Activated T-helper 2 cell treated with anti-CD3 and anti-CD28 coated beads, Interferon-gamma antibody, Interleukin-2, Interleukin-4, amounts not matched to agents 10 μg/mL and 5 μg/mL and 100 μg/mL, durations not matched to agents 14 hours and 24 hours and 36 hours (primary cell): ENCODE data around the gene KBTBD12. TPM values are rescaled to one million over a fixed set of nuclear protein-coding genes. Genes with fewer than 3 reads are reported as not detected.
"Not testable (repeated sequence)": the region's sequence is repeated elsewhere in the genome, so short reads cannot be mapped to it uniquely, and the experiment has no call there.

Experiments
- DNase-seq: peaks from one replicate; pipeline ENCODE4 v3.0.0; 2021; ENCODE audit warnings: low spot score
- H3K27ac Mint-ChIP-seq: one replicate; pipeline ENCODE4 v1.8.0; 2021; ENCODE audit warnings: mixed read lengths
- H3K27me3 Mint-ChIP-seq: one replicate; pipeline ENCODE4 v1.8.0; 2021; ENCODE audit warnings: low read depth, mixed read lengths
- H3K36me3 Mint-ChIP-seq: one replicate; pipeline ENCODE4 v1.8.0; 2021; ENCODE audit warnings: low read depth, mixed read lengths
- H3K4me1 Mint-ChIP-seq: one replicate; pipeline ENCODE4 v1.8.0; 2021; ENCODE audit warnings: low read depth, mixed read lengths
- H3K4me3 Mint-ChIP-seq: one replicate; pipeline ENCODE4 v1.8.0; 2021; ENCODE audit warnings: low read depth, mild to moderate bottlenecking, moderate library complexity, mixed read lengths
- H3K9me3 Mint-ChIP-seq: one replicate; pipeline ENCODE4 v1.8.0; 2021; ENCODE audit warnings: mixed read lengths
- intact Hi-C: fragments of 100-400 bp; cut with micrococcal nuclease; formaldehyde crosslinking; loops from one replicate; pipeline ENCODE4 v1.15.1; 2023
- total RNA-seq: library from RNA; stranded (reverse); gene quantifications from 2 replicates; pipeline ENCODE4 v1.2.3, GENCODE V29; 2022

KBTBD12 gene
- total RNA-seq, 1 donor from 2014 or later = 0.05 TPM

GRCh38 chr3:127908951-127909350 lies 6.1 kb upstream of the KBTBD12 start:
- no peak for DNase-seq
- no peaks in the 10 kb centered on the region for H3K36me3 Mint-ChIP-seq
- no peak overlapping the region for H3K27ac Mint-ChIP-seq
- H3K4me3 Mint-ChIP-seq = no peak overlapping the region
- no peaks in the 10 kb centered on the region for H3K4me1 Mint-ChIP-seq
- peaks cover 22% of the 10 kb centered on the region for H3K27me3 Mint-ChIP-seq
- H3K9me3 Mint-ChIP-seq = no peaks in the 10 kb centered on the region
- intact Hi-C loops = no loop called here

- no peak overlapping the region for H3K27ac Mint-ChIP-seq
- H3K36me3 Mint-ChIP-seq = no peaks in the 10 kb centered on the region
- DNase-seq = no peak
- H3K27me3 Mint-ChIP-seq = peaks cover 25% of the 10 kb centered on the region
- no peak overlapping the region for H3K4me3 Mint-ChIP-seq
- H3K4me1 Mint-ChIP-seq = no peaks in the 10 kb centered on the region
- intact Hi-C loops = no loop called here
- no peaks in the 10 kb centered on the region for H3K9me3 Mint-ChIP-seq
These were observed 5.4 kb upstream of the KBTBD12 start for GRCh38 chr3:127909646-127910045.

GRCh38 chr3:127911421-127911931 lies 3.6 kb upstream of the KBTBD12 start:
- Mint-ChIP-seq H3K36me3 (no peaks in the 10 kb centered on the region), H3K4me3 (no peak overlapping the region), H3K27ac (no peak overlapping the region), H3K4me1 (peaks cover 3% of the 10 kb centered on the region), H3K9me3 (no peaks in the 10 kb centered on the region), H3K27me3 (peaks cover 38% of the 10 kb centered on the region)
- no peak for DNase-seq
- intact Hi-C loops = no loop called here

GRCh38 chr3:127913841-127914240 lies 1.2 kb upstream of the KBTBD12 start:
- intact Hi-C loops, H3K4me1 Mint-ChIP-seq, H3K9me3 Mint-ChIP-seq, H3K27ac Mint-ChIP-seq, DNase-seq, H3K4me3 Mint-ChIP-seq, H3K36me3 Mint-ChIP-seq: not testable (repeated sequence)
- peaks cover 47% of the 10 kb centered on the region for H3K27me3 Mint-ChIP-seq

GRCh38 chr3:127914584-127914983 lies 448 bp upstream of the KBTBD12 start:
- no peak for DNase-seq
- peaks cover 47% of the 10 kb centered on the region for H3K27me3 Mint-ChIP-seq
- intact Hi-C loops = no loop called here
- no peak overlapping the region for H3K4me3 Mint-ChIP-seq
- H3K27ac Mint-ChIP-seq = no peak overlapping the region
- no peaks in the 10 kb centered on the region for H3K9me3 Mint-ChIP-seq
- peaks cover 3% of the 10 kb centered on the region for H3K4me1 Mint-ChIP-seq
- no peaks in the 10 kb centered on the region for H3K36me3 Mint-ChIP-seq

- Mint-ChIP-seq H3K4me3 (no peak overlapping the region), H3K36me3 (no peaks in the 10 kb centered on the region), H3K4me1 (peaks cover 3% of the 10 kb centered on the region), H3K27ac (no peak overlapping the region), H3K9me3 (no peaks in the 10 kb centered on the region), H3K27me3 (peaks cover 47% of the 10 kb centered on the region)
- no peak for DNase-seq
- intact Hi-C loops = no loop called here
These were observed 983 bp downstream of the KBTBD12 start for GRCh38 chr3:127915937-127916493.

GRCh38 chr3:127920738-127921137 lies 5.7 kb downstream of the KBTBD12 start:
- Mint-ChIP-seq H3K4me1 (peaks cover 7% of the 10 kb centered on the region), H3K27me3 (peaks cover 39% of the 10 kb centered on the region), H3K36me3 (no peaks in the 10 kb centered on the region), H3K4me3 (no peak overlapping the region), H3K9me3 (no peaks in the 10 kb centered on the region), H3K27ac (no peak overlapping the region)
- intact Hi-C loops = no loop called here
- no peak for DNase-seq

- no peak for DNase-seq
- intact Hi-C loops = no loop called here
- H3K9me3 Mint-ChIP-seq = no peaks in the 10 kb centered on the region
- H3K27me3 Mint-ChIP-seq = peaks cover 40% of the 10 kb centered on the region
- no peaks in the 10 kb centered on the region for H3K36me3 Mint-ChIP-seq
- H3K4me1 Mint-ChIP-seq = peaks cover 9% of the 10 kb centered on the region
- H3K4me3 Mint-ChIP-seq = no peak overlapping the region
- no peak overlapping the region for H3K27ac Mint-ChIP-seq
These were observed 8.6 kb downstream of the KBTBD12 start for GRCh38 chr3:127923611-127924010.

- Mint-ChIP-seq H3K4me1 (peaks cover 9% of the 10 kb centered on the region), H3K4me3 (no peak overlapping the region), H3K9me3 (no peaks in the 10 kb centered on the region), H3K36me3 (no peaks in the 10 kb centered on the region), H3K27me3 (peaks cover 44% of the 10 kb centered on the region), H3K27ac (no peak overlapping the region)
- DNase-seq = no peak
- intact Hi-C loops = no loop called here
These were observed 10.4 kb downstream of the KBTBD12 start for GRCh38 chr3:127925384-127925783.

GRCh38 chr3:127927829-127928604 lies 13.0 kb downstream of the KBTBD12 start:
- peaks cover 9% of the 10 kb centered on the region for H3K4me1 Mint-ChIP-seq
- intact Hi-C loops = no loop called here
- no peaks in the 10 kb centered on the region for H3K9me3 Mint-ChIP-seq
- peaks cover 45% of the 10 kb centered on the region for H3K27me3 Mint-ChIP-seq
- no peaks in the 10 kb centered on the region for H3K36me3 Mint-ChIP-seq
- no peak overlapping the region for H3K27ac Mint-ChIP-seq
- DNase-seq = no peak
- no peak overlapping the region for H3K4me3 Mint-ChIP-seq

GRCh38 chr3:127929818-127930413 lies 14.9 kb downstream of the KBTBD12 start:
- peaks cover 53% of the 10 kb centered on the region for H3K27me3 Mint-ChIP-seq
- intact Hi-C loops = no loop called here
- H3K4me1 Mint-ChIP-seq = peaks cover 9% of the 10 kb centered on the region
- no peaks in the 10 kb centered on the region for H3K36me3 Mint-ChIP-seq
- H3K9me3 Mint-ChIP-seq = no peaks in the 10 kb centered on the region
- no peak overlapping the region for H3K27ac Mint-ChIP-seq
- no peak for DNase-seq
- no peak overlapping the region for H3K4me3 Mint-ChIP-seq

GRCh38 chr3:127933396-127933795 lies 18.4 kb downstream of the KBTBD12 start:
- intact Hi-C loops = no loop called here
- H3K4me1 Mint-ChIP-seq = no peaks in the 10 kb centered on the region
- DNase-seq = no peak
- no peak overlapping the region for H3K4me3 Mint-ChIP-seq
- no peaks in the 10 kb centered on the region for H3K36me3 Mint-ChIP-seq
- H3K27ac Mint-ChIP-seq = no peak overlapping the region
- H3K9me3 Mint-ChIP-seq = no peaks in the 10 kb centered on the region
- peaks cover 49% of the 10 kb centered on the region for H3K27me3 Mint-ChIP-seq

GRCh38 chr3:127938800-127939199 lies 23.8 kb downstream of the KBTBD12 start:
- H3K9me3 Mint-ChIP-seq = no peaks in the 10 kb centered on the region
- peaks cover 39% of the 10 kb centered on the region for H3K27me3 Mint-ChIP-seq
- no peaks in the 10 kb centered on the region for H3K4me1 Mint-ChIP-seq
- intact Hi-C loops = no loop called here
- no peaks in the 10 kb centered on the region for H3K36me3 Mint-ChIP-seq
- no peak overlapping the region for H3K27ac Mint-ChIP-seq
- DNase-seq = no peak
- no peak overlapping the region for H3K4me3 Mint-ChIP-seq
